ENCODE measurements around the gene CRAMP1.

Gene CRAMP1

GRCh38 chr16:1631931-1632637, 19.9 kb downstream of the CRAMP1 start:
- H3K4me3 ChIP-seq = no peak overlapping the region
- peak overlapping the region in 1 of 21 experiments; percentile 11 for H3K27ac ChIP-seq

DNA sequence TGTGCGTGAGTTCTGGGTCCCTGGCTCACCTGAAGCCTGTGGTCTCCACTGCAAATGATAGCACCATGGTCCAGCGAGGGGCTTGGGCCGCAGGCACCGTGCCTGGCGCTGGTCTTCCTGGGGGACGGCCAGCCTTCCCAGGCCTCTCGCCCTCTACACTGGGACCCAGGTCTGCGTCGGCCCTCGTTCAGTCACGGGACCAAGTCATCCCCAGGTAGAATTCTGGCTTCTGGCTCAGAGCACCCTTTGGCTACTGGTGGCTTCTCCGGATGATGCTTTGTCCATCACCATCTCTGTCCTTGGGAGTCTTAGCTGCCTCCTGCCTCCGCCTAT, 20.4 kb downstream of the CRAMP1 start:
- Histone ChIP-seq H3K4me3 (no peak overlapping the region), H3K27ac (peak overlapping the region in 1 of 21 experiments; percentile 11)

- H3K27ac ChIP-seq = no peak overlapping the region
- no peak overlapping the region for H3K4me3 ChIP-seq
These were observed 21.1 kb downstream of the CRAMP1 start for GRCh38 chr16:1633310-1633709.

DNA sequence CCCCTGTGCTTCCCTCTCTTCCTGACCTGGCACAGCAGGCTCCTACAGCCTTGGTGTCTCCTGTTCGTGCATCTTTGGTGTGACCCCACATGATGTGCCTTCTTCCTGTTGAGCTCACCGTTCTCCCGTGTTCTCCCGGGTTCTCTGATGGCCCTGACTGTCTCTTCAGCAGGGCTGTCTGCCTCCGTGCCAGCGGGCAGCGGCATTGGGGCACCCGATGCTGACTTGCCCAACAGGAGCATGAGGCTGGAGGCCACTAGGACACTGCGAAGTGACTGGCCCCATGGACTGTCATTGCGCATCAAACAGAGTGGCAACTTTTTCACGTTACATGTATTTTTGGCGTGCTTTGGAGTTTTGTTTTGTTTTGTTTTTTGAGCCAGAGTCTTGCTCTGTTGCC, 22.4 kb downstream of the CRAMP1 start:
- Histone ChIP-seq H3K27ac (no peak overlapping the region), H3K4me3 (no peak overlapping the region)

- H3K4me3 ChIP-seq = no peak overlapping the region
- no peak overlapping the region for H3K27ac ChIP-seq
These were observed 22.9 kb downstream of the CRAMP1 start for GRCh38 chr16:1635070-1635469.

GRCh38 chr16:1637526-1637925, 25.4 kb downstream of the CRAMP1 start:
- Histone ChIP-seq H3K27ac (no peak overlapping the region), H3K4me3 (no peak overlapping the region)

GRCh38 chr16:1638757-1639156, 26.6 kb downstream of the CRAMP1 start:
- H3K4me3 ChIP-seq = no peak overlapping the region
- no peak overlapping the region for H3K27ac ChIP-seq

DNA sequence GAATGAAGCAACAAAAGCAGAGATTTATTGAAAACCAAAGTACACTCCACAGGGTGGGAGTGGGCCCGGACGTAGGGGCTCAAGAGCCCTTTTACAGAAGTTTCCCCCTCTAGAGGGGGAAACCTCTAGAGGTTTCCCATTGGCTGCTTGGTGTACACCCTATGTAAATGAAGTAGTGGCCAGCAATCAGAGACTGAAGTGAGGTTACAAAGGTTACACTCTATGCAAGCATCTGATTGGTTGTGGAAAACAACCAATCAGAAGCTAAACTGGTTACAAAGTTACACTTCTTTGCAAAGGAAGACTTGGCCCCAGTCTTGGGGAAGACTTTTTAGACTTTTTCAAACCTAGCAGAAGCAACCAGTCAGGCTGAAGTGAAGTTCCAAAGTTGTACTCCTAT, 27.1 kb downstream of the CRAMP1 start:
- Histone ChIP-seq H3K27ac (no peak overlapping the region), H3K4me3 (no peak overlapping the region)

- Histone ChIP-seq H3K4me3 (no peak overlapping the region), H3K27ac (no peak overlapping the region)
These were observed 27.7 kb downstream of the CRAMP1 start for GRCh38 chr16:1639860-1640259.

DNA sequence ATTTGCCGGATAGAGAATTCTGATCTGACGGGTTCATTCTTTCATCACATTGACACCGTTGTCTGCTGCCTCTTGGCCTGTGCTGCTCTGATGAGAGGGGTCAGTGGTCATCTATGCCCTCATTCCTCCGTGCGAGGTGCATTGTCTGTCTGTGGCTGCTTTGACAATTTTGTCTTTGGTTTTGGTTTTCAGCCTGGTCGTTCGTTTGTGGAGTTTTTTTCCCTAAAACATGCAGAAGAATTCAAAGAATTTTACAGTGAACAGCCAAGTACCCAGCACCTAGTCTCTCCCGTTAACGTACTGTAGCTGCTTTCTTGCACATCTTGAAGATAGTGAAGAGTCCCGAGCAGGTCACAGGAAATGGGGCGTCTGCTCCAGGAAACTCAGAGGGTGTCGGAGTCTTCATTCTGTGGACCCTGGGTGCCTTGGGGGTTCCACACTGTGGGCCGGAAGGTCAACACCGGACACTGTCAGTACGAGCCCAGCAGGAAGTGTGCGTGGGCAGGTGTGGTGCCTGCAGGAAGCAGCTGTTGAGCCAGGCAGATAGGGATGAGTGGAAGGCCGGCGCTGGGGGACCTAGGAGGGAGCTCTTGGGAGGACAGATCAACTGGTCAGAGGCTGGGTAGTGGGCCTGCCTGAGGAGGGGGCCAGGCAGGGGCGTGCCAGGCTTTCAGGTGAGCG, 28.2 kb downstream of the CRAMP1 start:
- no peak overlapping the region for H3K4me3 ChIP-seq
- H3K27ac ChIP-seq = peak overlapping the region in 1 of 21 experiments; percentile 43

DNA sequence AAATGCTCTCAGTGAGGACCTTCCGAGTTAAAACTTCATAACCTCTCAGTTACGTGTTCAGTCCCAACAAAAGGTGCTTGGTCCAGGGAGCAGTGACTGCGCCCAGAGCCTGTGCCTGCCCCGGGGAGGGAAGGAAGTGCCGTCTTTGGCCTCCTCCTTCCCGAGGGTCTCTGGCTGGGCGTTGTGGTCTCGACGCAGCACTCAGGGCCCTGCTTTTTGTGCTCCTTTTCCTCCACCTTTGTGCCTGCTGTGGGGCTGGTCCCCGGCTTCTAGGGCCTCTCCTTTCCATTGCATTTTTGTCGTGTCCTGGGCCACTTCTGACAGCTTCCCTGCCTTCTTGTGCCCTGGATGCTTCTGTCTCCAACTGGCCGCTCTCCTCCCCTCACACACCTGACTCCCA, 29.1 kb downstream of the CRAMP1 start:
- no peak overlapping the region for H3K4me3 ChIP-seq
- H3K27ac ChIP-seq = no peak overlapping the region

DNA sequence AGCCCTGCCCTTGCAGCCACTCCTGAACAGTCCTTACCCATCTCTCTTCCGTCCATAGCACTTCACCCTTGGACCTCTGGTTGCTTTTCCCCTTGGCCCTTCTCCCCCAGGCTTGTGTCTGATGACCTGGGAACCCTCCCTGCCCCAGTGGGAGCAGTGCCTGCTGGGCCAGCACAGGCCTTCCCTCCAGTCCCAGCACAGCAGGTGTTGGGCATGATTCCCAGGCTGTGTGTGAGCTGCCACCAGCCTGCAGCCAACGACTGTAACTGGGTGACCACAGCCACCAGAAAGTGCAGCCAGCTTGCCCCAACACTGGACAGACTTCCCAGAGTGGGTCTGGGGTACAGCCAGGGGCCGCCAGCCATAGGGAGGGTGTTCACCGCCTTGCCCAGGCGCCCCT, 30.0 kb downstream of the CRAMP1 start:
- Histone ChIP-seq H3K27ac (no peak overlapping the region), H3K4me3 (no peak overlapping the region)

- no peak overlapping the region for H3K4me3 ChIP-seq
- no peak overlapping the region for H3K27ac ChIP-seq
These were observed 30.6 kb downstream of the CRAMP1 start for GRCh38 chr16:1642753-1643152.

DNA sequence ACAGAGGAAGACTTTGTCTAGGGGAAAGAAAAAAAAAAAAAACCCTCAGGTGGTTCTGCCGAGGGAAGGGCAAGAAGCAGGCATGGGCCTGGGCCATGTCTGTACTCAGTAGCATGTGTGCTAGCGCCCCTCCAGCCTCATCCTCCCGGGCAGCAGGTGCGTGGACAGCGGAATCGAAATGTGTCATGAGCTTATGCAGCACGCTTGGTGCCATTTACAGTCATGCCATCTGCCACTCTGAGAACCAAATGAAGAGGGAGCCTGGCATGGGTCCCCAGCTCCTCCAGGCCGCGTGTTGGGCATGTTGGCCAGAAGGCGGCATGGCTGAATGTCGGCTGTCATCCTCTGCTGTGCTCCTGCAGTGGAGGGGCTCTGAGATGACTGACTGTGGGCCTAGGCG, 31.4 kb downstream of the CRAMP1 start:
- Histone ChIP-seq H3K27ac (no peak overlapping the region), H3K4me3 (no peak overlapping the region)

- Histone ChIP-seq H3K27ac (peak overlapping the region in 5 of 21 experiments; percentile 18 to 29 (median 18)), H3K4me3 (no peak overlapping the region)
These were observed 33.9 kb downstream of the CRAMP1 start for GRCh38 chr16:1645914-1646525.

DNA sequence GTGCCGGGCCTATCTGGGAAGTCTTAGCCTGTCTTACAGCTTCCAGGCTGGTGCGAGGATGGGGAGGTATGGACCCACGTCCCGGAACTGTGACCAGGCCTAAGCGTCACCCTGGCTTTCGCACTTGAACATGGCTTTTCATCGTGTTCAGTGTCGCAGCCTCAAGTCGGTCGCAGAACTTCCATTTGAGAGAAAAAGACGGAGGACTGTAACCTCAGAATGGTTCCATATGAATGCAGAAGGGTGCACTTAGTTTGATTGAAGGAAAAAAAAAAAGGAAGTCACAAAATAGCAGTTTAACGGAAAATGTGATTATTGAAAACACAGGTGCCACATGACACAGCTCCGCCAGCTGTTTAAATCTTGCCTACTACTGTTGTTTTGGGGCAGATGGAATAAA, 35.7 kb downstream of the CRAMP1 start:
- Histone ChIP-seq H3K27ac (no peak overlapping the region), H3K4me3 (no peak overlapping the region)

DNA sequence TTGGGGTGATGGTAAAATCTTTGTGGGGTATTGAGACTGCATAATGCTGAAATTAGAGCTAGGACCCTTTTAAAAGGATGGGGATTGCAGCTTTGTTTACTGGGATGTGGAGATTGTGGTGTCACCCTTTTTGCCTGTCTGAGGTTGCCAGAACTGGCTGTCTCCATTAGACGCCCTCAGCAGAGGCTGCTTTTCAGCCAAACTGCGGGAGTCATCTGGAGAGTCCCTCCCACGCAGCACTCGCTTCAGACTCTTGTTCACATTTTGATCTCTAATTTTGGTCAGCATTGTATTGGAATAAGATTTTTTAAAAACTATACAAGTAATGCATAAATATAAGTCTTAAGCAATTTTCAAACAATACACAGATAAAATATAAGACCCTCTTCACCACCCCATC, 38.0 kb downstream of the CRAMP1 start:
- Histone ChIP-seq H3K27ac (no peak overlapping the region), H3K4me3 (no peak overlapping the region)

DNA sequence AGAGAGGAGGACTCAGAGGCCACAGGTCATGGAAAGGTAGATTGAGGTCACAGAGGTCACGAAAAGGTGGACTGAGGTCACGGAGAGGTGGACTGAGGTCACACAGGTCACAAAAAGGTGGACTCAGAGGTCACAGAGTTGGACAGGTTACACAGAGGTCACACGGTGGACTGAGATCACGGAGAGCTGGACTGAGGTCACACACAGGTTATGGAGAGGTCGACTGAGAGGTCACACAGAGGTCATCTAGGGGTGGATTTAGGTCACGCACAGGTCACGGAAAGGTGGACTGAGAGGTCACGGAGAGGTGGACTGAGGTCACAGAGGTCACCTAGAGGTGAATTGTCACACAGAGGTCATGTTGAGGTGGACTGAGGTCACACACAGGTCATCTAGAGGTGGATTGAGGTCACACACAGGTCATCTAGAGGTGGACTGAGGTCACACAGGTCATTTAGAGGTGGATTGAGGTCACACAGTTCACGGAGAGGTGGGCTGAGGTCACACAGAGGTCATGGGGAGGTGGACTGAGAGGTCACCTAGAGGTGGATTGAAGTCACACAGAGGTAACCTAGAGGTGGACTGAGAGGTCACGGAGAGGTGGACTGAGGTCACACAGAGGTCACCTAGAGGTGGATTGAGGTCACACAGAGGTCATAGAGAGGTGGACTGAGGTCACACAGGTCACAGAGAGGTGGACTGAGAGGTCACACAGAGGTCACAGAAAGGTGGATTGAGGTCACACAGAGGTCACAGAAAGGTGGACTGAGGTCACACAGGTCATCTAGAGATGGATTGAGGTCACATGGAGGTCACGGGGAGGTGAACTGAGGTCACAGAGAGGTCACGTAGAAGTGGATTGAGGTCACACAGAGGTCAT, 39.2 kb downstream of the CRAMP1 start:
- H3K27ac ChIP-seq = no peak overlapping the region
- no peak overlapping the region for H3K4me3 ChIP-seq

- Histone ChIP-seq H3K27ac (no peak overlapping the region), H3K4me3 (no peak overlapping the region)
These were observed 39.8 kb downstream of the CRAMP1 start for GRCh38 chr16:1651974-1652312.

- Histone ChIP-seq H3K4me3 (no peak overlapping the region), H3K27ac (no peak overlapping the region)
These were observed 40.9 kb downstream of the CRAMP1 start for GRCh38 chr16:1653023-1653422.
